Panc1 (cell line): ENCODE data around the gene BLM. TPM values are rescaled to one million over a fixed set of nuclear protein-coding genes. Genes with fewer than 3 reads are reported as not detected.

Experiments
- ATAC-seq: fragments of 200-7000 bp; cut with Tn5 transposase; 2 replicates; pipeline ENCODE4 v1.9.1; 2020; ENCODE audit warnings: mild to moderate bottlenecking, moderate library complexity
- BruUV-seq: library from RNA; stranded (reverse); fragments of 400-500 nt; replicated peaks from 2 replicates; lab custom pipeline; 2021; lab: Mats Ljungman, UMichigan
- CTCF ChIA-PET: fragments of 300-600 bp; sonication (Branson Sonifier 250); formaldehyde crosslinking; loops from one replicate; lab custom pipeline; 2022; ENCODE audit warnings: antibody characterized with exemption; lab: Charles Lee
- POLR2A ChIA-PET: fragments of 300-600 bp; sonication (Branson Sonifier 250); formaldehyde crosslinking; loops from one replicate; lab custom pipeline; 2022; ENCODE audit warnings: antibody characterized with exemption; lab: Charles Lee
- DNase-seq: peaks from one replicate; pipeline ENCODE4 v3.0.0-alpha.2; 2010; ENCODE audit warnings: low read depth, low spot score
- H3K27ac ChIP-seq: 2 replicates; pipeline ENCODE4 v1.5.1; 2011; ENCODE audit warnings: mild to moderate bottlenecking, low read length, inconsistent platforms
- H3K27me3 ChIP-seq: fragments of 200-500 bp; sonication (Bioruptor generic); 2 replicates; pipeline ENCODE4 v1.6.0; 2014; ENCODE audit warnings: low read length, inconsistent platforms; ENCODE audit not compliant: control insufficient read depth, insufficient read depth
- H3K36me3 ChIP-seq: fragments of 200-500 bp; sonication (Bioruptor generic); 2 replicates; pipeline ENCODE4 v1.5.1; 2014; ENCODE audit warnings: inconsistent platforms, mild to moderate bottlenecking, low read length, moderate library complexity; ENCODE audit not compliant: control insufficient read depth, insufficient read depth
- H3K4me1 ChIP-seq: 2 replicates; pipeline ENCODE4 v1.5.1; 2011; ENCODE audit warnings: inconsistent platforms, mild to moderate bottlenecking, low read length, moderate library complexity; ENCODE audit not compliant: control insufficient read depth, insufficient read depth
- H3K4me3 ChIP-seq, 2 experiments: 2 replicates each; pipeline ENCODE4 v1.5.1; 2011 to 2012; ENCODE audit warnings: low read depth in 2 of 2, low read length in 2 of 2, mild to moderate bottlenecking in 2 of 2, inconsistent platforms in 1 of 2, moderate library complexity in 1 of 2
- H3K9me3 ChIP-seq: fragments of 200-500 bp; sonication (Bioruptor generic); 2 replicates; pipeline ENCODE4 v1.5.1; 2014; ENCODE audit warnings: low read depth, mild to moderate bottlenecking, inconsistent platforms, low read length, moderate library complexity; ENCODE audit not compliant: control insufficient read depth, insufficient read depth
- POLR2AphosphoS5 ChIP-seq: IDR thresholded peaks from 2 replicates; pipeline ENCODE4 v1.6.1; 2012; ENCODE audit warnings: mild to moderate bottlenecking, low read depth, low read length, moderate library complexity
- SIN3A ChIP-seq: IDR thresholded peaks from 2 replicates; pipeline ENCODE4 v1.6.1; 2012; ENCODE audit warnings: low read depth, mild to moderate bottlenecking, low read length, moderate library complexity, borderline replicate concordance; ENCODE audit not compliant: insufficient read depth
- TCF7L2 ChIP-seq: IDR thresholded peaks from 2 replicates; pipeline ENCODE4 v1.6.1; 2011; ENCODE audit warnings: mild to moderate bottlenecking, low read depth, low read length, inconsistent platforms
- in situ Hi-C: cut with HindIII; loops from 2 replicates; pipeline ENCODE4 v1.10.0; 2016; ENCODE audit warnings: low sequenced_read_pairs, low pct_unique_long_range_greater_than_20kb
- intact Hi-C: fragments of 100-400 bp; cut with micrococcal nuclease; formaldehyde crosslinking; loops from one replicate; pipeline ENCODE4 v1.10.0; 2022; ENCODE audit not compliant: unreplicated experiment
- total RNA-seq: library from RNA; stranded (reverse); gene quantifications from one replicate; pipeline ENCODE4 v1.2.1, GENCODE V29; 2021; ENCODE audit not compliant: unreplicated experiment
- TF ChIP-seq, protein P1 (sequence below): fragments of 450-650 bp; IDR thresholded peaks from 2 replicates; pipeline ENCODE4 v1.5.1; 2017; ENCODE audit warnings: mild to moderate bottlenecking
- TF ChIP-seq, protein P2 (sequence below), 2 experiments: IDR thresholded peaks; 2 replicates each; pipeline ENCODE4 v1.6.1; 2011 to 2012; ENCODE audit warnings: low read depth in 2 of 2, control low read depth in 1 of 2, low read length in 1 of 2, mild to moderate bottlenecking in 1 of 2, moderate library complexity in 1 of 2; ENCODE audit not compliant: insufficient read depth in 1 of 2

Gene BLM
- total RNA-seq, 1 experiment from 2014 or later = 23.9 TPM

DNA sequence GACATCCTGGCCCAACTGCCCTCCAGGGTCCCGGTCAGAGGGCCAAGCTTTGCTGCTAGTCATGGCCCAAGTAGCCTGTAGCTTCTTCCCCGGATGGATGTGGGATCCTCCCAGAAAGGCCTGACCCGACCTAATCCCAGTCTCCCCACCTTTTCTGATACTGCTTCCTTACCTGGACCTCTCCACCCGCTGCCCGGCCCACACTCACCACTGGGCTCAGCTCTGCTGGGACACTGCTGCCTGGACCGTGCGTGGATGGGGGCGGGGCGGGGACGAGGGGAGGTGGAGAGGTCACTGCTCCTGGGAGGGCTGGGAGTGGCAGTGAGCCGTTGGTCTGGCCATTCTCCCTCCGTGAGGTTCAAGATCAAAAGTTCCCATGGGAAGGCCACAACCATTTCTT lies 111.0 kb downstream of the BLM start:
- Histone ChIP-seq H3K4me1 (no peaks in the 10 kb centered on the region), H3K4me3 (no peak overlapping the region), H3K9me3 (no peaks in the 10 kb centered on the region), H3K27ac (no peak overlapping the region), H3K36me3 (no peaks in the 10 kb centered on the region), H3K27me3 (no peaks in the 10 kb centered on the region)
- POLR2A ChIA-PET = interaction anchor here (0.6 kb wide), 1 partner anchor 265 kb away, joined by 3 read pairs; no protein-coding TSS in a partner anchor
- no TSS peak for BruUV-seq
- TF ChIP-seq POLR2AphosphoS5 = no peak
- no peak for TF ChIP-seq SIN3A
- TF ChIP-seq, protein P1, sequence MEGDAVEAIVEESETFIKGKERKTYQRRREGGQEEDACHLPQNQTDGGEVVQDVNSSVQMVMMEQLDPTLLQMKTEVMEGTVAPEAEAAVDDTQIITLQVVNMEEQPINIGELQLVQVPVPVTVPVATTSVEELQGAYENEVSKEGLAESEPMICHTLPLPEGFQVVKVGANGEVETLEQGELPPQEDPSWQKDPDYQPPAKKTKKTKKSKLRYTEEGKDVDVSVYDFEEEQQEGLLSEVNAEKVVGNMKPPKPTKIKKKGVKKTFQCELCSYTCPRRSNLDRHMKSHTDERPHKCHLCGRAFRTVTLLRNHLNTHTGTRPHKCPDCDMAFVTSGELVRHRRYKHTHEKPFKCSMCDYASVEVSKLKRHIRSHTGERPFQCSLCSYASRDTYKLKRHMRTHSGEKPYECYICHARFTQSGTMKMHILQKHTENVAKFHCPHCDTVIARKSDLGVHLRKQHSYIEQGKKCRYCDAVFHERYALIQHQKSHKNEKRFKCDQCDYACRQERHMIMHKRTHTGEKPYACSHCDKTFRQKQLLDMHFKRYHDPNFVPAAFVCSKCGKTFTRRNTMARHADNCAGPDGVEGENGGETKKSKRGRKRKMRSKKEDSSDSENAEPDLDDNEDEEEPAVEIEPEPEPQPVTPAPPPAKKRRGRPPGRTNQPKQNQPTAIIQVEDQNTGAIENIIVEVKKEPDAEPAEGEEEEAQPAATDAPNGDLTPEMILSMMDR = no peak
- TF ChIP-seq TCF7L2 = no peak
- TF ChIP-seq, protein P2, sequence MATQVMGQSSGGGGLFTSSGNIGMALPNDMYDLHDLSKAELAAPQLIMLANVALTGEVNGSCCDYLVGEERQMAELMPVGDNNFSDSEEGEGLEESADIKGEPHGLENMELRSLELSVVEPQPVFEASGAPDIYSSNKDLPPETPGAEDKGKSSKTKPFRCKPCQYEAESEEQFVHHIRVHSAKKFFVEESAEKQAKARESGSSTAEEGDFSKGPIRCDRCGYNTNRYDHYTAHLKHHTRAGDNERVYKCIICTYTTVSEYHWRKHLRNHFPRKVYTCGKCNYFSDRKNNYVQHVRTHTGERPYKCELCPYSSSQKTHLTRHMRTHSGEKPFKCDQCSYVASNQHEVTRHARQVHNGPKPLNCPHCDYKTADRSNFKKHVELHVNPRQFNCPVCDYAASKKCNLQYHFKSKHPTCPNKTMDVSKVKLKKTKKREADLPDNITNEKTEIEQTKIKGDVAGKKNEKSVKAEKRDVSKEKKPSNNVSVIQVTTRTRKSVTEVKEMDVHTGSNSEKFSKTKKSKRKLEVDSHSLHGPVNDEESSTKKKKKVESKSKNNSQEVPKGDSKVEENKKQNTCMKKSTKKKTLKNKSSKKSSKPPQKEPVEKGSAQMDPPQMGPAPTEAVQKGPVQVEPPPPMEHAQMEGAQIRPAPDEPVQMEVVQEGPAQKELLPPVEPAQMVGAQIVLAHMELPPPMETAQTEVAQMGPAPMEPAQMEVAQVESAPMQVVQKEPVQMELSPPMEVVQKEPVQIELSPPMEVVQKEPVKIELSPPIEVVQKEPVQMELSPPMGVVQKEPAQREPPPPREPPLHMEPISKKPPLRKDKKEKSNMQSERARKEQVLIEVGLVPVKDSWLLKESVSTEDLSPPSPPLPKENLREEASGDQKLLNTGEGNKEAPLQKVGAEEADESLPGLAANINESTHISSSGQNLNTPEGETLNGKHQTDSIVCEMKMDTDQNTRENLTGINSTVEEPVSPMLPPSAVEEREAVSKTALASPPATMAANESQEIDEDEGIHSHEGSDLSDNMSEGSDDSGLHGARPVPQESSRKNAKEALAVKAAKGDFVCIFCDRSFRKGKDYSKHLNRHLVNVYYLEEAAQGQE (IDR thresholded peaks at IDR 0.05; ENCODE audit: insufficient read depth in 1 of 2, low read depth in 2 of 2, low read length in 1 of 2) = no peak
- intact Hi-C loops (no loop called here), in situ Hi-C loops (no loop called here)
- CTCF ChIA-PET = no interaction called here
- ATAC-seq (no peak), DNase-seq (no peak)

DNA sequence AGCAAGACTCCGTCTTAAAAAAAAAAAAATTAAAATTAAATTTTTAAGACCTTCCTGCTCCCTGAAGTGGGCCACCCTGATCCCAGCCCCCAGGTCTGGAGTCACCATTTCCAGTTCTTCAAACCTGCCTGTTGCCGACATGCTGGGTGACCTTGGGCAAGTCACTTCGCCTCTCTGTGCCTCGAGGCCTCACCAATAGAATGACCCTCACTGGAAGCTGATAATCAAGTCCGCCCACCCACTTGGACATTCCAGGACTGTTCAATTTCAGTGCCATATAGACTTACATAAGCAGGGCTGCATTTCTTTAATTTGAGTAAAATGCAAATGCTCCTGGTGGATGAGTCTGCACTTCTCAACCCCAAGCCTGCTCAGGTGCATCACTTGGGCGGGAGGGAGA lies 112.0 kb downstream of the BLM start:
- H3K4me3 ChIP-seq = no peak overlapping the region
- intact Hi-C loops (no loop called here), in situ Hi-C loops (no loop called here)
- no peaks in the 10 kb centered on the region for H3K9me3 ChIP-seq
- ChIA-PET CTCF (no interaction called here), POLR2A (no interaction called here)
- no peak overlapping the region for H3K27ac ChIP-seq
- ATAC-seq (no peak), DNase-seq (no peak)
- H3K4me1 ChIP-seq = no peaks in the 10 kb centered on the region
- BruUV-seq = no TSS peak
- no peaks in the 10 kb centered on the region for H3K36me3 ChIP-seq
- TF ChIP-seq, protein P2 (IDR thresholded peaks at IDR 0.05; ENCODE audit: insufficient read depth in 1 of 2, low read depth in 2 of 2, low read length in 1 of 2) = no peak
- TF ChIP-seq, protein P1 = no peak
- H3K27me3 ChIP-seq = no peaks in the 10 kb centered on the region
